NB4 (cell line): ENCODE measurements around the gene TLR2.
"Not testable (repeated sequence)": the region's sequence is repeated elsewhere in the genome, so short reads cannot be mapped to it uniquely, and the experiment has no call there.

Source experiments
- DNase-seq: peaks from one replicate; pipeline ENCODE4 v3.0.0; 2010; ENCODE audit warnings: low read depth
- H3K4me3 ChIP-seq: one replicate; pipeline ENCODE4 v1.5.1; 2011; ENCODE audit warnings: mild to moderate bottlenecking, low read depth, low read length, moderate library complexity
- CTCF ChIP-seq: IDR thresholded peaks from one replicate; pipeline ENCODE4 v1.5.1; 2012; ENCODE audit warnings: low read depth, low read length
- MAX ChIP-seq: IDR thresholded peaks from 2 replicates; pipeline ENCODE4 v1.6.1; 2011; ENCODE audit warnings: low read depth, low read length
- MYC ChIP-seq: IDR thresholded peaks from 2 replicates; pipeline ENCODE4 v1.6.1; 2011; ENCODE audit warnings: low read depth, low read length
- POLR2A ChIP-seq: IDR thresholded peaks from 2 replicates; pipeline ENCODE4 v1.6.1; 2011; ENCODE audit warnings: mild to moderate bottlenecking; ENCODE audit not compliant: insufficient read length; ENCODE audit errors: extremely low read depth

Gene TLR2

GRCh38 chr4:153652051-153652784, 31.9 kb upstream of the TLR2 start:
- no peak for TF ChIP-seq MAX
- no peak for TF ChIP-seq CTCF
- TF ChIP-seq POLR2A, result no peak
- no peak for TF ChIP-seq MYC
- peak overlapping the region; percentile 13 for H3K4me3 ChIP-seq
- peak; percentile 72 for DNase-seq

- TF ChIP-seq MAX, result no peak
- TF ChIP-seq MYC, result no peak
- TF ChIP-seq POLR2A, result no peak
- TF ChIP-seq CTCF, result no peak
- DNase-seq, result no peak
- peak overlapping the region; percentile 32 for H3K4me3 ChIP-seq
Observed at GRCh38 chr4:153655002-153655541, 29.0 kb upstream of the TLR2 start.

GRCh38 chr4:153655928-153656327, 28.2 kb upstream of the TLR2 start:
- TF ChIP-seq POLR2A, result no peak
- no peak for TF ChIP-seq CTCF
- TF ChIP-seq MAX, result no peak
- TF ChIP-seq MYC, result no peak
- no peak overlapping the region for H3K4me3 ChIP-seq
- peak; percentile 75 for DNase-seq

- DNase-seq, result peak; percentile 93
- no peak overlapping the region for H3K4me3 ChIP-seq
- TF ChIP-seq MAX (peak; percentile 60; the same call in 1 of the 2 replicates), POLR2A (no peak), MYC (peak; percentile 75; the same call in 1 of the 2 replicates), CTCF (no peak)
Observed at GRCh38 chr4:153661215-153661822, 22.8 kb upstream of the TLR2 start.

- H3K4me3 ChIP-seq, result no peak overlapping the region
- no peak for TF ChIP-seq MAX
- no peak for TF ChIP-seq MYC
- no peak for TF ChIP-seq POLR2A
- DNase-seq, result no peak
Observed at GRCh38 chr4:153661908-153662307, 22.2 kb upstream of the TLR2 start.

GRCh38 chr4:153663667-153664066, 20.4 kb upstream of the TLR2 start:
- TF ChIP-seq POLR2A (no peak), MYC (no peak), MAX (no peak), CTCF (no peak)
- H3K4me3 ChIP-seq, result no peak overlapping the region
- DNase-seq, result no peak

- DNase-seq, H3K4me3 ChIP-seq: not testable (repeated sequence)
Observed at GRCh38 chr4:153666505-153666904, 17.6 kb upstream of the TLR2 start.
